ENCODE measurements around the gene SPIRE2. TPM values are rescaled to one million over a fixed set of nuclear protein-coding genes. Genes with fewer than 3 reads are reported as not detected.
A peak's percentile ranks its signal among the peaks of the same experiment; 100 is the strongest.

The SPIRE2 gene
- total and polyA plus RNA-seq, 2 of the 13 experiments (the other 11 are each of a cell fraction or from before 2014, with no cell fraction given): 13.3 to 37.5 TPM

DNA sequence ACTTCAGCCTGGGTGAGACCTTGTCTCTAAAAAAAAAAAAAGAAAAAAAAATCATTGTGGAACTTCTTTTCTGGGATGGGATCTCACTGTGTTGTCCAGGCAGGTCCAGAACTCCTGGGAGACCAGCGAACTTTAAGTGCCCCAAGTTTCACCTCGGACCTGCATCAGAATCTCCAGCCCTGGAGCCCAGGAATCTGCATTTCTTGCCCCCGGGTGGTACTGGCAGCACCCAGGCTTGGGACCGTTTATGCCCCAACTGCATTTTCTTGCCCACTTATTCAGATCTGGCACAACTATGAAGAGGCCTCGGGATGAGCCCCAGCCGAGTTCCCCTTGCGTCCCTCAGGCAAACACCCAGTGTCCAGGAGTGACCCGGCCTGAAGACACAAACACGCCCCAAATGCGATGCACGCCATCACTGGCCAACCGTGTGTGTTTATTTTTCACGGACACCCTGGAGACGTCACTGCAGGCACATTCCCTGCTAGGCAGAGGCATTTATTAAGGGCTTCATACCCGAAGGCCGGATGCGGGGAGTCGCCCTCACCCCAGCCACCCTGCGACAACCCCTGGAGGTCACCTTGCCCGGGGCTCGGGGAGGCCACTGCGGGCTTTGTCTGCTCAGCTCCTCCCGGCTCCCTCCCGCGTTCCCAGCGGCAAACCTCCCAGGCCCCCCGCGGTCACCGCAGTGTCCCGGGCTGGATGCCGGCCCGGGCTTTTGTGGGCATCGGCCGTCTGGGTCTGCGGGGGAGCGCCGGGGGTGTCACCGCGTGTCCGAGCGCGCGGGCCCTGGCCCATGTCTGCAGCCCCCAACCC lies 684 bp upstream of the SPIRE2 start (continued):
- TF ChIP-seq, protein P1, sequence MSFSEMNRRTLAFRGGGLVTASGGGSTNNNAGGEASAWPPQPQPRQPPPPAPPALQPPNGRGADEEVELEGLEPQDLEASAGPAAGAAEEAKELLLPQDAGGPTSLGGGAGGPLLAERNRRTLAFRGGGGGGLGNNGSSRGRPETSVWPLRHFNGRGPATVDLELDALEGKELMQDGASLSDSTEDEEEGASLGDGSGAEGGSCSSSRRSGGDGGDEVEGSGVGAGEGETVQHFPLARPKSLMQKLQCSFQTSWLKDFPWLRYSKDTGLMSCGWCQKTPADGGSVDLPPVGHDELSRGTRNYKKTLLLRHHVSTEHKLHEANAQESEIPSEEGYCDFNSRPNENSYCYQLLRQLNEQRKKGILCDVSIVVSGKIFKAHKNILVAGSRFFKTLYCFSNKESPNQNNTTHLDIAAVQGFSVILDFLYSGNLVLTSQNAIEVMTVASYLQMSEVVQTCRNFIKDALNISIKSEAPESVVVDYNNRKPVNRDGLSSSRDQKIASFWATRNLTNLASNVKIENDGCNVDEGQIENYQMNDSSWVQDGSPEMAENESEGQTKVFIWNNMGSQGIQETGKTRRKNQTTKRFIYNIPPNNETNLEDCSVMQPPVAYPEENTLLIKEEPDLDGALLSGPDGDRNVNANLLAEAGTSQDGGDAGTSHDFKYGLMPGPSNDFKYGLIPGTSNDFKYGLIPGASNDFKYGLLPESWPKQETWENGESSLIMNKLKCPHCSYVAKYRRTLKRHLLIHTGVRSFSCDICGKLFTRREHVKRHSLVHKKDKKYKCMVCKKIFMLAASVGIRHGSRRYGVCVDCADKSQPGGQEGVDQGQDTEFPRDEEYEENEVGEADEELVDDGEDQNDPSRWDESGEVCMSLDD (CRISPR knock-in tag; IDR thresholded peaks at IDR 0.05; ENCODE audit: borderline replicate concordance): peak; percentile 32
- TF ChIP-seq ISX (CRISPR knock-in tag; conservative IDR thresholded peaks at IDR 0.05): no peak
- no peak for TF ChIP-seq ZNF138 (CRISPR knock-in tag; IDR thresholded peaks at IDR 0.05; ENCODE audit: low read depth)
- no peak for TF ChIP-seq KDM4B (CRISPR knock-in tag; IDR thresholded peaks at IDR 0.05)
- peak; percentile 79 for TF ChIP-seq RXRA (CRISPR knock-in tag; IDR thresholded peaks at IDR 0.05)
- TF ChIP-seq ATF1 (CRISPR knock-in tag; IDR thresholded peaks at IDR 0.05): no peak
- no peak for TF ChIP-seq CENPT (CRISPR knock-in tag; IDR thresholded peaks at IDR 0.05; ENCODE audit: low read depth)
- TF ChIP-seq RBM39 (IDR thresholded peaks at IDR 0.05; ENCODE audit: low read depth, low read length, poor library complexity, severe bottlenecking): no peak
- no peak for TF ChIP-seq ZNF234 (CRISPR knock-in tag; conservative IDR thresholded peaks at IDR 0.05)
- 0 out of 2 replicates have a peak, but pooled peaks have one; percentile 61 for TF ChIP-seq ZNF317 (CRISPR knock-in tag; IDR thresholded peaks at IDR 0.05)
- no peak for TF ChIP-seq ONECUT2 (CRISPR knock-in tag; IDR thresholded peaks at IDR 0.05)
- TF ChIP-seq SRSF9 (IDR thresholded peaks at IDR 0.05; ENCODE audit: borderline replicate concordance, insufficient read depth, low read depth, low read length, poor library complexity, severe bottlenecking): no peak
- TF ChIP-seq, protein P2, sequence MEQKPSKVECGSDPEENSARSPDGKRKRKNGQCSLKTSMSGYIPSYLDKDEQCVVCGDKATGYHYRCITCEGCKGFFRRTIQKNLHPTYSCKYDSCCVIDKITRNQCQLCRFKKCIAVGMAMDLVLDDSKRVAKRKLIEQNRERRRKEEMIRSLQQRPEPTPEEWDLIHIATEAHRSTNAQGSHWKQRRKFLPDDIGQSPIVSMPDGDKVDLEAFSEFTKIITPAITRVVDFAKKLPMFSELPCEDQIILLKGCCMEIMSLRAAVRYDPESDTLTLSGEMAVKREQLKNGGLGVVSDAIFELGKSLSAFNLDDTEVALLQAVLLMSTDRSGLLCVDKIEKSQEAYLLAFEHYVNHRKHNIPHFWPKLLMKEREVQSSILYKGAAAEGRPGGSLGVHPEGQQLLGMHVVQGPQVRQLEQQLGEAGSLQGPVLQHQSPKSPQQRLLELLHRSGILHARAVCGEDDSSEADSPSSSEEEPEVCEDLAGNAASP (CRISPR knock-in tag; IDR thresholded peaks at IDR 0.05; ENCODE audit: borderline replicate concordance): peak; percentile 42; the same call in 1 of the 2 replicates
- TF ChIP-seq, protein P3, sequence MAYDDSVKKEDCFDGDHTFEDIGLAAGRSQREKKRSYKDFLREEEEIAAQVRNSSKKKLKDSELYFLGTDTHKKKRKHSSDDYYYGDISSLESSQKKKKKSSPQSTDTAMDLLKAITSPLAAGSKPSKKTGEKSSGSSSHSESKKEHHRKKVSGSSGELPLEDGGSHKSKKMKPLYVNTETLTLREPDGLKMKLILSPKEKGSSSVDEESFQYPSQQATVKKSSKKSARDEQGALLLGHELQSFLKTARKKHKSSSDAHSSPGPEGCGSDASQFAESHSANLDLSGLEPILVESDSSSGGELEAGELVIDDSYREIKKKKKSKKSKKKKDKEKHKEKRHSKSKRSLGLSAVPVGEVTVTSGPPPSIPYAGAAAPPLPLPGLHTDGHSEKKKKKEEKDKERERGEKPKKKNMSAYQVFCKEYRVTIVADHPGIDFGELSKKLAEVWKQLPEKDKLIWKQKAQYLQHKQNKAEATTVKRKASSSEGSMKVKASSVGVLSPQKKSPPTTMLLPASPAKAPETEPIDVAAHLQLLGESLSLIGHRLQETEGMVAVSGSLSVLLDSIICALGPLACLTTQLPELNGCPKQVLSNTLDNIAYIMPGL (CRISPR knock-in tag; IDR thresholded peaks at IDR 0.05; ENCODE audit: borderline replicate concordance in 1 of 2, low read depth in 1 of 2): no peak; a peak in 1 of 4 replicates
- TF ChIP-seq, protein P4, sequence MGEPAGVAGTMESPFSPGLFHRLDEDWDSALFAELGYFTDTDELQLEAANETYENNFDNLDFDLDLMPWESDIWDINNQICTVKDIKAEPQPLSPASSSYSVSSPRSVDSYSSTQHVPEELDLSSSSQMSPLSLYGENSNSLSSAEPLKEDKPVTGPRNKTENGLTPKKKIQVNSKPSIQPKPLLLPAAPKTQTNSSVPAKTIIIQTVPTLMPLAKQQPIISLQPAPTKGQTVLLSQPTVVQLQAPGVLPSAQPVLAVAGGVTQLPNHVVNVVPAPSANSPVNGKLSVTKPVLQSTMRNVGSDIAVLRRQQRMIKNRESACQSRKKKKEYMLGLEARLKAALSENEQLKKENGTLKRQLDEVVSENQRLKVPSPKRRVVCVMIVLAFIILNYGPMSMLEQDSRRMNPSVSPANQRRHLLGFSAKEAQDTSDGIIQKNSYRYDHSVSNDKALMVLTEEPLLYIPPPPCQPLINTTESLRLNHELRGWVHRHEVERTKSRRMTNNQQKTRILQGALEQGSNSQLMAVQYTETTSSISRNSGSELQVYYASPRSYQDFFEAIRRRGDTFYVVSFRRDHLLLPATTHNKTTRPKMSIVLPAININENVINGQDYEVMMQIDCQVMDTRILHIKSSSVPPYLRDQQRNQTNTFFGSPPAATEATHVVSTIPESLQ (CRISPR knock-in tag; conservative IDR thresholded peaks at IDR 0.05): no peak
- TF ChIP-seq SMYD3 (CRISPR knock-in tag; IDR thresholded peaks at IDR 0.05): no peak
- no peak for TF ChIP-seq MATR3 (CRISPR knock-in tag; IDR thresholded peaks at IDR 0.05)
- TF ChIP-seq, protein P5, sequence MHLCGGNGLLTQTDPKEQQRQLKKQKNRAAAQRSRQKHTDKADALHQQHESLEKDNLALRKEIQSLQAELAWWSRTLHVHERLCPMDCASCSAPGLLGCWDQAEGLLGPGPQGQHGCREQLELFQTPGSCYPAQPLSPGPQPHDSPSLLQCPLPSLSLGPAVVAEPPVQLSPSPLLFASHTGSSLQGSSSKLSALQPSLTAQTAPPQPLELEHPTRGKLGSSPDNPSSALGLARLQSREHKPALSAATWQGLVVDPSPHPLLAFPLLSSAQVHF (CRISPR knock-in tag; IDR thresholded peaks at IDR 0.05): no peak

All from HepG2 (cell line).